Parathyroid adenoma (tissue), 2 donors: ENCODE results near the gene BRD2.

Source experiments
- H2AFZ ChIP-seq: fragments of 300-600 bp; sonication (generic); one replicate; pipeline ENCODE4 v1.7.0; 2017; ENCODE audit warnings: antibody characterized with exemption, mild to moderate bottlenecking
- H3K27ac ChIP-seq: fragments of 300-600 bp; sonication (generic); one replicate; pipeline ENCODE4 v1.7.0; 2017
- H3K27me3 ChIP-seq: fragments of 300-600 bp; sonication (generic); one replicate; pipeline ENCODE4 v1.7.0; 2017; ENCODE audit warnings: low read length; ENCODE audit not compliant: control insufficient read depth, insufficient read depth
- H3K36me3 ChIP-seq: fragments of 300-600 bp; sonication (generic); one replicate; pipeline ENCODE4 v1.7.0; 2017; ENCODE audit warnings: low read length; ENCODE audit not compliant: control insufficient read depth, insufficient read depth
- H3K4me1 ChIP-seq: fragments of 300-600 bp; sonication (generic); one replicate; pipeline ENCODE4 v1.7.0; 2017; ENCODE audit warnings: control low read depth
- H3K4me2 ChIP-seq: fragments of 300-600 bp; sonication (generic); one replicate; pipeline ENCODE4 v1.7.0; 2017; ENCODE audit warnings: low read length
- H3K4me3 ChIP-seq: fragments of 300-600 bp; sonication (generic); one replicate; pipeline ENCODE4 v1.7.0; 2017; ENCODE audit warnings: low read depth, low read length
- H3K79me2 ChIP-seq: fragments of 300-600 bp; sonication (generic); one replicate; pipeline ENCODE4 v1.7.0; 2017; ENCODE audit warnings: control low read depth
- H3K9ac ChIP-seq: fragments of 300-600 bp; sonication (generic); one replicate; pipeline ENCODE4 v1.7.0; 2017; ENCODE audit warnings: mild to moderate bottlenecking
- H3K9me3 ChIP-seq: fragments of 300-600 bp; sonication (generic); one replicate; pipeline ENCODE4 v1.7.0; 2017; ENCODE audit warnings: low read length; ENCODE audit not compliant: control insufficient read depth
- TF ChIP-seq, protein P1 (sequence below): fragments of 300-600 bp; sonication (generic); IDR thresholded peaks from one replicate; pipeline ENCODE4 v1.7.0; 2017; ENCODE audit warnings: antibody characterized with exemption, mild to moderate bottlenecking
- donor health status: primary hyperparathyroidism.

BRD2 gene

DNA sequence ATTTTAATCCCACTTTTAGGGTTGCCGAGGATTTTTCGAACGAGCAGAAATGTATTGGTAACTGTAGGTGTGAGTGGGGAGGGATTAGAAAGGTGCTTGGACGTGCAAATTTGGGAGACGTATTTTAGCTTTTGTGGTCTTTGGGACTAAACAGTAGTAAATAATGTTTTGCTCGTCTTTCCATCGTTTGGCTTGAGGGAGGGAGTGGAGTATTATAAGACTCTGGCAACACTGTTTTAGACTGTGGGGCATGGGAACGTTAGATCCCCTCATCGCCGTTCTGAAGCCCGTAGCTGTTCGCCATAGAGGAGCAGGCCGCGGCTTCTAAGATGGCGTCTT is 2.8 kb downstream of the BRD2 start:
- peak overlapping the region; percentile 100 for H3K4me2 ChIP-seq
- H3K4me1 ChIP-seq = peaks cover 17% of the 10 kb centered on the region
- no peaks in the 10 kb centered on the region for H3K36me3 ChIP-seq
- H3K9me3 ChIP-seq = no peaks in the 10 kb centered on the region
- TF ChIP-seq, protein P1, sequence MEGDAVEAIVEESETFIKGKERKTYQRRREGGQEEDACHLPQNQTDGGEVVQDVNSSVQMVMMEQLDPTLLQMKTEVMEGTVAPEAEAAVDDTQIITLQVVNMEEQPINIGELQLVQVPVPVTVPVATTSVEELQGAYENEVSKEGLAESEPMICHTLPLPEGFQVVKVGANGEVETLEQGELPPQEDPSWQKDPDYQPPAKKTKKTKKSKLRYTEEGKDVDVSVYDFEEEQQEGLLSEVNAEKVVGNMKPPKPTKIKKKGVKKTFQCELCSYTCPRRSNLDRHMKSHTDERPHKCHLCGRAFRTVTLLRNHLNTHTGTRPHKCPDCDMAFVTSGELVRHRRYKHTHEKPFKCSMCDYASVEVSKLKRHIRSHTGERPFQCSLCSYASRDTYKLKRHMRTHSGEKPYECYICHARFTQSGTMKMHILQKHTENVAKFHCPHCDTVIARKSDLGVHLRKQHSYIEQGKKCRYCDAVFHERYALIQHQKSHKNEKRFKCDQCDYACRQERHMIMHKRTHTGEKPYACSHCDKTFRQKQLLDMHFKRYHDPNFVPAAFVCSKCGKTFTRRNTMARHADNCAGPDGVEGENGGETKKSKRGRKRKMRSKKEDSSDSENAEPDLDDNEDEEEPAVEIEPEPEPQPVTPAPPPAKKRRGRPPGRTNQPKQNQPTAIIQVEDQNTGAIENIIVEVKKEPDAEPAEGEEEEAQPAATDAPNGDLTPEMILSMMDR = no peak
- H3K79me2 ChIP-seq = peaks cover 30% of the 10 kb centered on the region
- peak overlapping the region; percentile 97 for H3K27ac ChIP-seq
- peak overlapping the region; percentile 84 for H3K9ac ChIP-seq
- H3K4me3 ChIP-seq = peak overlapping the region; percentile 99
- H3K27me3 ChIP-seq = no peaks in the 10 kb centered on the region
- H2AFZ ChIP-seq = peak overlapping the region; percentile 59

DNA sequence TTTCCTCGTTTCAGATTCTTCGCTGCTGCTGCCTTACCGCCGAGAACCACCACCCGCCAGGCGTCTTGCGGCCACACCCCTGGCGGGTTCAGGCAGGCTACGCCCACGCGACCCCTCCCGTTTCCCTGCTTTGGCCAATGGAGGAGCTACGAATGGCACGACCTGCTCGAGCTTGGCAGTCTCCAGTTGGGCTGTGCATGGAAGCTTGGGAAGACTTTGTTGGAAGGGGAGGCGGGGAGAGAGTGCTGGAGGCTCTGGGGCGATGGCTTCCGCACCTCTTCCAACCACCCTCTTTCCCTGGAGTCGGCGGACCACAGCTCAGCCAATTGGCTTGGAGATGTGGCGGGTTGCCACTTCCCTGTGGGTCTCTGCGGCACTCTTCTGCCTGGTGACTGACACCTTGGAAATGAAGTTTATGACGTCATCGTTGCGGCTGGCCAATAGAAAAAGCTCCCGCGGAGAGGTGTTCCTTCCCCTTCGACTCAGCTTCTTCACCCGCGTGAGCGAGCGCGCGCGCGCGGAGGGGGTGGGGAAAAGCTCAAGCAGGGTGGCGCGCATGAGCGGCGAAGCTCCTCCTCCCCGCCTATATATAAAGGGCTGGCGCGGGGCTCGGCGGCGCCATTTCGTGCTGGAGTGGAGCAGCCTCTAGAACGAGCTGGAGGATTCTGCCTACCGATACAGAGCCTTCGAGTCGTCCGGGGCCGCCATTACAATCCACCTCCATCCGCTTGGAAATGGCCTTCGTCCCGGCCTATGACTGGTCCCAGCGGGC is 3.4 kb downstream of the BRD2 start:
- Histone ChIP-seq H3K27me3 (no peaks in the 10 kb centered on the region), H3K4me3 (peak overlapping the region; percentile 99), H3K4me1 (peaks cover 17% of the 10 kb centered on the region), H3K9me3 (no peaks in the 10 kb centered on the region), H3K9ac (peak overlapping the region; percentile 84), H3K36me3 (no peaks in the 10 kb centered on the region), H3K79me2 (peaks cover 34% of the 10 kb centered on the region), H3K4me2 (peak overlapping the region; percentile 100), H3K27ac (peak overlapping the region; percentile 97), H2AFZ (peak overlapping the region; percentile 59)
- TF ChIP-seq, protein P1 = peak; percentile 8

DNA sequence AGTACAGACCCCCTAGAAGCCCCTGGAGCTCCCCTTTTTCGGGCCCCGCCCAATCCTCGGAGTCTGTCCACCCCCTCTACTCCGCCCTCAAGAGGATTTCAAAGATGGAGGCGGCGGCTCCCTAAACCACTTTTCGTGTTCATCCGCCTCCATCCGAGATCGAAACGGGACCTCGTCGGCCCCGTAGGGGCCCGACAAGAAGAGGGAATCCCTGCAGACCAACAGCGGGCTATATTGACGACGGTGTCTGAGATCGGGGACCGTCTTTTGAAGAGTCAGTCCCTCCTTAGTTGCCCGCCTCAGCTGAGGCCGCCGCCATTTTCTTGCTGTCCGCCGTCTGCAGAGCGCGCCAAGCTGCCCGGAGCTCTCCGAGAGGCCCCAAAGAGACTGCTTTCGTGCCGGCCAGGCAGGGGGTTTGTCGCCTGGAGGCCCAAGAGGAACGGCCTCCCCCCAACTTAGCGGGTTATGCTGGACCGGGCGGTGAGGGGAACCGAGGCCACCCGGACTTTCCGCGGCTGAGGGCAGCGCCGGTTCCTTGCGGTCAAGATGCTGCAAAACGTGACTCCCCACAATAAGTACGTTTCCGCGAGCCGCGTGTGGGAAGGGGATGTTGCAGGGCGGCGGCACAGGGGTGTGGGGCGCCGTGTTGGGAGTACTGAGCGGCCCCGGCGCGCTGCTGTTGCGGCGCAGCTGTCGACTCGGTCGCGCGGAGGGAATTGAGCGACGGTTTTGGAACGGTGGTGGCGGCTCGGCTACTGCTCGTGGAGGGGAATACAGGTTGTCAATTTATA is 4.2 kb downstream of the BRD2 start:
- H3K79me2 ChIP-seq = peaks cover 38% of the 10 kb centered on the region
- H3K36me3 ChIP-seq = no peaks in the 10 kb centered on the region

DNA sequence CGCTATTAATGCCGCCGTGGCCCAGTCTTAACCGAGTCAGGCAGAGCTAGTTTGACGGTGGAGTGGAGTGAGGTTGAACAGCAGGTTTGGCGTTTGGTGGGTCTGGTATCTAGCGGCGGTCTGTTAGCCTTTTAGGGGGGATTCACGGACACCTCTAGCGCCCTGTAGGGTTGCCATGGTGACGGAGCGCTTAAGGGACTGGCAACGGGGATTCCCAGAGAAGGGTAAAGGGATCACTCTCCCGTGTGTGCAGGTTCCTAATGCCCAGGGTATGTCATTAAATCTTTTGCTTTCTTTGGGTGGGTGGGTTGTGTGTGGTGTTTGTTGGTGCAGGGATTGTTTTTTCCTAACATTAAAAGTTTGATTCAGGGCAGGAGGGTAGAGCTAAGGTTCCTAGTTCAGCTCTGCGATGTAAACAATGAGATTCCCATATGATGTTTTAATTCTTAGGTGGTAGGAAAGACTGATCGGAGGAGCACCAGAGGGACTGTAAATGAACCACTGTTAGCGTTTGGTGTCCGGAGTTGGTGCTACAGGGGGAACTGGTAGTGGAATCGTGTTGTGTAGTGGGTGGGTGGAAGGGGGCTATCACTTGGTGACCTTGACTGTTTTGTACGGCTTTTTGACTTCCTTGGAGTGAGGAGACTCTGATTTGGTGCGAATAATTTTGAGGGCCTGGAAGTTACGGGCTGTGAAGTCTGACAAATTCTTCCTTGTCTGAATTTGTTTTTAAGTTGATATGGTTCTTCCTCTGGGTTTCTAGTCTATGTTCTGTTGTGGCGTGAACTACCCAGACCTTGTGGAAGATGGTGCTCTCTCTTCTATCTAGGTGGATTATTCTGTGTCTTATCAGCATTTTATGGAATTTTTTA is 5.0 kb downstream of the BRD2 start:
- no peaks in the 10 kb centered on the region for H3K36me3 ChIP-seq
- H3K4me3 ChIP-seq = peak overlapping the region; percentile 99
- H3K79me2 ChIP-seq = peaks cover 38% of the 10 kb centered on the region
- no peaks in the 10 kb centered on the region for H3K9me3 ChIP-seq
- no peak overlapping the region for H2AFZ ChIP-seq
- TF ChIP-seq, protein P1 = no peak
- H3K4me1 ChIP-seq = peaks cover 15% of the 10 kb centered on the region
- H3K9ac ChIP-seq = peak overlapping the region; percentile 51
- H3K4me2 ChIP-seq = peak overlapping the region; percentile 100
- H3K27ac ChIP-seq = peak overlapping the region; percentile 97
- no peaks in the 10 kb centered on the region for H3K27me3 ChIP-seq

More for the DNA sequence above, 4.2 kb downstream of the BRD2 start:
- peak overlapping the region; percentile 51 for H3K9ac ChIP-seq
- H3K9me3 ChIP-seq = no peaks in the 10 kb centered on the region
- peak overlapping the region; percentile 97 for H3K27ac ChIP-seq
- peaks cover 15% of the 10 kb centered on the region for H3K4me1 ChIP-seq
- TF ChIP-seq, protein P1 = no peak
- H3K27me3 ChIP-seq = no peaks in the 10 kb centered on the region
- H3K4me2 ChIP-seq = peak overlapping the region; percentile 100
- peak overlapping the region; percentile 99 for H3K4me3 ChIP-seq
- H2AFZ ChIP-seq = no peak overlapping the region
